ENCODE measurements around the gene SPINK5. TPM values are rescaled to one million over a fixed set of nuclear protein-coding genes. Genes with fewer than 3 reads are reported as not detected.

Gene SPINK5
- total RNA-seq, 1 donor from 2014 or later = 19.7 TPM

GRCh38 chr5:148083203-148083602, 19.4 kb downstream of the SPINK5 start:
- Mint-ChIP-seq H3K4me1 (ENCODE audit: low read depth) (no peaks in the 10 kb centered on the region), H3K36me3 (ENCODE audit: insufficient read depth) (peaks cover 5% of the 10 kb centered on the region), H3K4me3 (ENCODE audit: low read depth) (no peak overlapping the region), H3K27ac (no peak overlapping the region), H3K27me3 (peaks cover under 1% of the 10 kb centered on the region), H3K9me3 (ENCODE audit: low read depth) (peaks cover 6% of the 10 kb centered on the region)
- no peak for TF ChIP-seq CTCF (IDR thresholded peaks at IDR 0.05; ENCODE audit: unreplicated experiment)
- DNase-seq (ENCODE audit: low spot score, unreplicated experiment) = no peak

GRCh38 chr5:148084269-148084668, 20.5 kb downstream of the SPINK5 start:
- Mint-ChIP-seq H3K9me3 (ENCODE audit: low read depth) (peaks cover 4% of the 10 kb centered on the region), H3K27me3 (peaks cover 8% of the 10 kb centered on the region), H3K4me1 (ENCODE audit: low read depth) (peaks cover under 1% of the 10 kb centered on the region), H3K36me3 (ENCODE audit: insufficient read depth) (peaks cover 6% of the 10 kb centered on the region), H3K27ac (no peak overlapping the region), H3K4me3 (ENCODE audit: low read depth) (no peak overlapping the region)
- no peak for TF ChIP-seq CTCF (IDR thresholded peaks at IDR 0.05; ENCODE audit: unreplicated experiment)
- no peak for DNase-seq (ENCODE audit: low spot score, unreplicated experiment)

GRCh38 chr5:148085310-148085709, 21.5 kb downstream of the SPINK5 start:
- Mint-ChIP-seq H3K4me1 (ENCODE audit: low read depth) (peaks cover 8% of the 10 kb centered on the region), H3K36me3 (ENCODE audit: insufficient read depth) (peaks cover 8% of the 10 kb centered on the region), H3K9me3 (ENCODE audit: low read depth) (peaks cover 4% of the 10 kb centered on the region), H3K27me3 (peaks cover 10% of the 10 kb centered on the region), H3K4me3 (ENCODE audit: low read depth) (no peak overlapping the region), H3K27ac (no peak overlapping the region)
- no peak for TF ChIP-seq CTCF (IDR thresholded peaks at IDR 0.05; ENCODE audit: unreplicated experiment)
- DNase-seq (ENCODE audit: low spot score, unreplicated experiment) = no peak

GRCh38 chr5:148085977-148086705, 22.4 kb downstream of the SPINK5 start:
- Mint-ChIP-seq H3K27ac (no peak overlapping the region), H3K27me3 (peaks cover 10% of the 10 kb centered on the region), H3K4me3 (ENCODE audit: low read depth) (no peak overlapping the region), H3K9me3 (ENCODE audit: low read depth) (peaks cover 4% of the 10 kb centered on the region), H3K4me1 (ENCODE audit: low read depth) (peaks cover 15% of the 10 kb centered on the region), H3K36me3 (ENCODE audit: insufficient read depth) (peaks cover 8% of the 10 kb centered on the region)
- no peak for TF ChIP-seq CTCF (IDR thresholded peaks at IDR 0.05; ENCODE audit: unreplicated experiment)
- DNase-seq (ENCODE audit: low spot score, unreplicated experiment) = no peak

GRCh38 chr5:148090146-148090772, 26.5 kb downstream of the SPINK5 start:
- H3K27ac Mint-ChIP-seq = peak overlapping the region; percentile 34
- H3K36me3 Mint-ChIP-seq (ENCODE audit: insufficient read depth) = peaks cover 19% of the 10 kb centered on the region

More at GRCh38 chr5:148090146-148090772, 26.5 kb downstream of the SPINK5 start:
- Mint-ChIP-seq H3K4me3 (ENCODE audit: low read depth) (no peak overlapping the region), H3K4me1 (ENCODE audit: low read depth) (peaks cover 30% of the 10 kb centered on the region), H3K27me3 (peaks cover 10% of the 10 kb centered on the region), H3K9me3 (ENCODE audit: low read depth) (no peaks in the 10 kb centered on the region)
- DNase-seq (ENCODE audit: low spot score, unreplicated experiment) = no peak
- TF ChIP-seq CTCF (IDR thresholded peaks at IDR 0.05; ENCODE audit: unreplicated experiment) = no peak

Data from progenitor cell of endocrine pancreas (in vitro differentiated cells).